ENCODE data around the gene RTL3.

RTL3 gene

DNA sequence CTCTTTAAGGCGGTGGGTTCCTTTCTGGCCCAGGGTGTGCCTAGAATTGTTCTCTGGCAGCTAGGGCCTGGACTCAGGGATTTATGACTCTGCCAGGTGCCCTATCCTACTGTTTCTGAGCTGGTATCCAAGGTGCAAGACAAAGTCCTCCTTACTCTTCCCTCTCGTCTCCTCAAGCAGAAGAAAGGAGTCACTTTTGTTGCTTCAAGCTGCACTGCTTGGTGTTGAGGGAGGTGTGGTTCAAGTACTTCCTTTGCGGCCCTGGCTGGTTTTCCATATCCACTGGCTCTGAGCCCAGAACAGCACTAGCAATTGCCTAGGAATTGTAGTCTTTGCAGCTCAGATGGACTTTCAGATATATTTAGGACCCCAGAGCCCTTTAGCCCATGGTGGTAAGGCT is 39.3 kb downstream of the RTL3 start:
- DNase-seq: no peak

DNA sequence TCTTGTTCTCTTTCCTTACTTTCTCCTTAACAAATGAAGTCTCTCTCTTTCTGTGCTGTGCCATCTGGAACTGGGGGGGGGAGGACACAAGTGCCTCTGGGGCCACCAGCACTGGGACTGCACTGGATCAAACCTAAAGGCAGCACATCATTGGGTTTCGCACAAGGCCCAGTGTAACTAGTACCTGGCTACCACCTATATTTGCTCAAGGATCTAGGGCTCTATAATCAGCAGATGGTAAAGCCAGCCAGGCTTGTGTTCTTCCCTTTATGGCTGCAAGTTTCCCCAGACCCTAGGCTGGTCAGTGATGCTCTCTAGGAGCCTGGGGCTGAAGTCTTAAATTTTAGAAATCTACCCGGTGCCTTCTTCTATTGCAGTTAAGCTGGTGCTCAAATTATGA is 40.1 kb downstream of the RTL3 start:
- no peak for DNase-seq

DNA sequence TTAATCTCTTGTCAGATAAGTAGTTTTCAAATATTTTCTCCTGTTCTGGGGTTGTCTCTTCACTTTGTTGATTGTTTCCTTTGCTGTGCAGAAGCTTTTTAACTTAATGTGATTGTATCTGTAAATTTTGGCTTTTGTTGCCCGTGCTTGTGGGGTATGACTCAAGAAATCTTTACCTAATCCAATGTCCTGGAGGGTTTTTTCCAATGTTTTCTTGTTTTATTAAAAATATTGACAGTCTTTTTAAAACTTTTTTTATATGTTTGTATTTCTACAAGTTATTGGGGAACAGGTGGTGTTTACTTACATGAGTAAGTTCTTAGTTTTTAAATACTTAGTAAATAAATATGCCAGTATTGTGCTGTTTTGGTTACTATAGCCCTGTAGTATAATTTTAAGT is 44.9 kb downstream of the RTL3 start:
- DNase-seq: no peak
